Ovary (tissue), 9 donors: ENCODE measurements around the gene ASB13. TPM values are rescaled to one million over a fixed set of nuclear protein-coding genes. Genes with fewer than 3 reads are reported as not detected.
A peak's percentile ranks its signal among the peaks of the same experiment; 100 is the strongest.

ENCODE experiments used
- DNase-seq, 5 donors: peaks; one replicate each; pipeline ENCODE4 v3.0.0-alpha.2; 2019 to 2020
- H3K27ac ChIP-seq, 2 donors: fragments of 200-600 bp; one replicate each; pipeline versions ENCODE4 v1.5.1 to v1.8.0; 2019 to 2022
- H3K27me3 ChIP-seq: fragments of 200-600 bp; one replicate; pipeline ENCODE4 v1.8.0; 2022
- H3K36me3 ChIP-seq: fragments of 200-600 bp; sonication (generic); one replicate; pipeline ENCODE4 v1.5.1; 2019
- H3K4me1 ChIP-seq: one replicate; pipeline ENCODE4 v1.8.1; 2013; ENCODE audit warnings: mild to moderate bottlenecking, moderate library complexity; ENCODE audit not compliant: insufficient read depth
- H3K4me3 ChIP-seq: fragments of 200-600 bp; sonication (generic); one replicate; pipeline ENCODE4 v1.5.1; 2017
- H3K9me3 ChIP-seq, 2 donors: fragments of 200-600 bp in 1 of 2; sonication (generic) in 1 of 2; one replicate each; pipeline versions ENCODE4 v1.5.1 to v1.8.1; 2013 to 2019; ENCODE audit warnings: mild to moderate bottlenecking in 1 of 2, moderate library complexity in 1 of 2
- EP300 ChIP-seq: sonication (generic); formaldehyde crosslinking; IDR thresholded peaks from one replicate; pipeline ENCODE4 v1.6.1; 2017; ENCODE audit warnings: antibody characterized with exemption
- POLR2A ChIP-seq: fragments of 450-650 bp; IDR thresholded peaks from one replicate; pipeline ENCODE4 v1.6.1; 2017; ENCODE audit warnings: antibody characterized with exemption, mild to moderate bottlenecking, moderate library complexity
- WGBS, 3 donors: extraction: QIAGEN DNeasy Blood & Tissue Kit in 1 of 3; methylation state at CpG; one replicate each; pipeline versions ENCODE4 v1.1.5 to v1.1.7; 2013 to 2017; 5-methylcytosine and 5-hydroxymethylcytosine counted together
- intact Hi-C, 4 donors: fragments of 100-400 bp; cut with DNase I; formaldehyde crosslinking; loops; one replicate each; pipeline versions ENCODE4 v1.11.0 to v1.15.1; 2022 to 2023
- polyA plus RNA-seq, 2 donors: library from polyadenylated mRNA; stranded (reverse); fragments of 200-250 nt in 1 of 2; fragments of 350-450 nt in 1 of 2; fragmentation: Illumina TruSeq in 1 of 2; extraction: RNeasy Lipid Tissue Mini Kit (QIAGEN cat#74804) in 1 of 2; gene quantifications; one replicate each; pipeline ENCODE4 v1.2.3, GENCODE V29; 2013 to 2014
- small RNA-seq: library from RNA; depleted of rRNA; stranded (forward); fragments of <200 nt; gene quantifications from one replicate; pipeline ENCODE3, GENCODE V24; 2016
- total RNA-seq, 7 donors: library from RNA; depleted of rRNA in 2 of 7; stranded (reverse); fragments of >200 nt in 2 of 7; fragmentation: NEBNext Ultra II Directional in 3 of 7; extraction: Animal tissue kit (Norgen Biotek cat#: 25700) in 3 of 7; gene quantifications; one replicate each; pipeline versions ENCODE4 v1.1.0 to v1.2.4, GENCODE V29; 2016 to 2023
- TF ChIP-seq, protein P1 (sequence below), 3 donors: fragments of 450-650 bp in 2 of 3; fragments of 200-600 bp in 1 of 3; IDR thresholded peaks; one replicate each; pipeline versions ENCODE4 v1.5.1 to v1.8.0; 2016 to 2022; ENCODE audit warnings: antibody characterized with exemption in 3 of 3, mild to moderate bottlenecking in 1 of 3
- donor health status: DM: no; HTN: no; CAD: no; lungs with moderate emphysema.
- donor health status: DM: no; HTN: no; CAD: no.
- donor health status: Bipolar disorder and iron deficiency.
- donor health status: DM: yes; HTN: yes; CAD: no.
- donor health status: DM: no; HTN: no; CAD: no.
- donor health status: DM: yes; HTN: yes; CAD: no.

ASB13 gene
- total and polyA plus RNA-seq, 9 donors, result 15.0 to 45.6 (median 23.2) TPM

DNA sequence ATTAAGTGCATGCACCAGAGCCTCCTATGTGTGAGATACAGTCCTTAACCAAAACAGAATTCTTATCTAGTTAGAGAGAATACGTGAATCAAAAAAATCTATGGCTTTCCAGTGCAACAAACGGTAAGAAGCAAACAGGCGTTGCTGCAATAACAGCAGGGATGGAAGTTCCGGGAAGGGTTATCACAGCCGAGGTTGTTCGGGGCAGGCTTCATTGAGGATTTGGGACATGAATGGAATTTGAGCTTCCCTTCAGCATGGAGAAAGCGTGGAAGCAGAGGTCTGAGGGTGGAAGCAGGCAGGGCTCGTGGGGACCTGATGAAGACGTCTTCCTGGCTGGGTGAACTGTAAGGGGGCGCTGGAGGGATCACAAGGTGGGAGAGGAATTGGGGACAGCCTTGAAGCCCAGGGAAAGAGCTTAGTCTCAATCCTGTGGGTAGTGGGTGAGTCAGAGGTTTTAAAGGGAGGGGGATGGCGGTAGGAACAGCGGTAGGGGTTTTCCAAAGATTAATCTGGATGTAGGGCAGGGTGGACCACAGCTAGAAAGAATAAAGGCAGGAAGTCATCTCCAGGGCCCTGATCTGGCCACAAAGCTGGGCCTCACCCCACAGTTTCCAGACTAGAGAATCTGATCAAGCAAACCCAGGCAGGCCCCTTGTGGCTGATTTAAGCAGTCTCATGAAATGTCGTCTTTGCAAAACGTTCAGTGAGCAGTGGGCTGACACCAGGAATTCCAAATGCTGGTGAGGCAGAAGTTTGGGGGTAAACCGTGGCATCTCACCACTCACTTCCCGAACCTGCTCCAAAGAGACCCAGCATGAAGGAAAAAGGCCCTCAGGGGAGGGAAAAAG, 76.5 kb downstream of the ASB13 start:
- Histone ChIP-seq H3K27ac (no peak overlapping the region), H3K4me1 (no peaks in the 10 kb centered on the region), H3K9me3 (no peaks in the 10 kb centered on the region), H3K4me3 (no peak overlapping the region), H3K36me3 (no peaks in the 10 kb centered on the region), H3K27me3 (no peaks in the 10 kb centered on the region)
- peak in 1 of 5 donors; percentile 17 for DNase-seq
- TF ChIP-seq POLR2A (no peak), EP300 (no peak)
- TF ChIP-seq, protein P1, sequence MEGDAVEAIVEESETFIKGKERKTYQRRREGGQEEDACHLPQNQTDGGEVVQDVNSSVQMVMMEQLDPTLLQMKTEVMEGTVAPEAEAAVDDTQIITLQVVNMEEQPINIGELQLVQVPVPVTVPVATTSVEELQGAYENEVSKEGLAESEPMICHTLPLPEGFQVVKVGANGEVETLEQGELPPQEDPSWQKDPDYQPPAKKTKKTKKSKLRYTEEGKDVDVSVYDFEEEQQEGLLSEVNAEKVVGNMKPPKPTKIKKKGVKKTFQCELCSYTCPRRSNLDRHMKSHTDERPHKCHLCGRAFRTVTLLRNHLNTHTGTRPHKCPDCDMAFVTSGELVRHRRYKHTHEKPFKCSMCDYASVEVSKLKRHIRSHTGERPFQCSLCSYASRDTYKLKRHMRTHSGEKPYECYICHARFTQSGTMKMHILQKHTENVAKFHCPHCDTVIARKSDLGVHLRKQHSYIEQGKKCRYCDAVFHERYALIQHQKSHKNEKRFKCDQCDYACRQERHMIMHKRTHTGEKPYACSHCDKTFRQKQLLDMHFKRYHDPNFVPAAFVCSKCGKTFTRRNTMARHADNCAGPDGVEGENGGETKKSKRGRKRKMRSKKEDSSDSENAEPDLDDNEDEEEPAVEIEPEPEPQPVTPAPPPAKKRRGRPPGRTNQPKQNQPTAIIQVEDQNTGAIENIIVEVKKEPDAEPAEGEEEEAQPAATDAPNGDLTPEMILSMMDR (IDR thresholded peaks at IDR 0.05), result no peak
- intact Hi-C loops, result no loop called here
- 79 to 83% (median 81%) methylated on average over 16 of the region's 16 CpGs for WGBS, 3 donors

DNA sequence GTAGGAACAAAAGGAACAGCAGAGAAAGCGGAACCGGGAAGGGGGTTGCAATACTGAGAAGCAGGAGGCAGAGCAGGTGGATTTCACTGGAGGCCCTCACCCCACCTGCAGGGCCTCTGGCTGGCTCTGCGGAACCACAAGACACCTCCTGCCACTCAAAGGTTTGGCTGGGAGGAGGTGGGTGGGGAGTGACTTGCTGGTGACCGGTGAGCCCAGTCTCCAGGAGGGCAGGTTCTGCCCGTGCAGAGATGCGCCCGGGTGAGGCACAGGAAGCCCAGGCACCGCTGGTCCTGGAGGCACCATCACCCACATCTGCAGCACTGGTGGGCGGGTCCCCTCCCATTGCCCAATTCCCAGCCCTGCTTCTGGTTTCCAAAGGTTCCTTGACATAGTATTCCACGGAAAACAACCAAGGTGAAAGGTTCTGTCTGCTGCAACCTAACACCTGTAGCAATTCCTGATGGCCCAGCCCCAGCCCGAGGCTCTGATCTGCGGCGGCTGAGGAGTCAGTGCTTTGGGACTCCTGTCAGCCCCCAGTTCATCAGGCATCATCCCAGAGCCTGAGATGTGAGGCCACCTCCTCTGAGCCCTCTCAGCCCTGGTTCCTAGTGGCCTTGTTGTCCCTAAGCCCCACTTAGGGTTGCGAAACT, 77.3 kb downstream of the ASB13 start:
- no peak for DNase-seq
- TF ChIP-seq EP300 (no peak), POLR2A (no peak)
- TF ChIP-seq, protein P1 (IDR thresholded peaks at IDR 0.05), result no peak
- H3K36me3 ChIP-seq, result no peaks in the 10 kb centered on the region
- WGBS, 3 donors, result 85 to 92% (median 91%) methylated on average over 14 of the region's 14 CpGs
- intact Hi-C loops, result no loop called here
- H3K4me3 ChIP-seq, result no peak overlapping the region
- H3K27ac ChIP-seq, result no peak overlapping the region
- no peaks in the 10 kb centered on the region for H3K9me3 ChIP-seq
- H3K4me1 ChIP-seq, result no peaks in the 10 kb centered on the region
- no peaks in the 10 kb centered on the region for H3K27me3 ChIP-seq

Small RNAs within 50 kb of the gene (small RNA-seq; reads per million reads assigned to genes)
- gene AL365356.2 (not detected), gene RN7SL445P (not detected)

Other genes with a start within 250 kb of the ASB13 start
- gene CALML5, start 167.0 kb downstream of the ASB13 start, total RNA-seq, result 1 to 10 TPM in 1 of 7 donors, not detected in 6; 1.7 TPM
- gene CALML5, start 167.0 kb downstream of the ASB13 start, polyA plus RNA-seq, result not detected
- gene CALML3, start 141.6 kb downstream of the ASB13 start, total RNA-seq, result 1 to 10 TPM in 1 of 7 donors, not detected in 6; 1.5 TPM
- under 1 TPM in 1 of 2 donors, not detected in 1; 0.02 TPM for gene CALML3, start 141.6 kb downstream of the ASB13 start, polyA plus RNA-seq
- 10 to 100 TPM; 60.8 to 91.2 (median 70.0) TPM for gene TASOR2, start 18.2 kb upstream of the ASB13 start, total RNA-seq
- gene TASOR2, start 18.2 kb upstream of the ASB13 start, polyA plus RNA-seq, result 10 to 100 TPM in 1 of 2 donors, 1 to 10 TPM in 1; 9.3 to 23.7 TPM
- gene GDI2, start 146.8 kb upstream of the ASB13 start, total RNA-seq, result 100 to 1,000 TPM; 148 to 198 (median 177) TPM
- 100 to 1,000 TPM; 111 to 269 TPM for gene GDI2, start 146.8 kb upstream of the ASB13 start, polyA plus RNA-seq
- 10 to 100 TPM in 4 of 7 donors, 1 to 10 TPM in 3; 8.6 to 15.3 (median 10.0) TPM for gene ANKRD16, start 223.3 kb upstream of the ASB13 start, total RNA-seq
- gene ANKRD16, start 223.3 kb upstream of the ASB13 start, polyA plus RNA-seq, result 1 to 10 TPM; 6.6 to 7.8 TPM
- gene FBH1, start 223.6 kb upstream of the ASB13 start, total RNA-seq, result 10 to 100 TPM; 54.6 to 80.3 (median 78.3) TPM
- 10 to 100 TPM; 46.4 to 64.1 TPM for gene FBH1, start 223.6 kb upstream of the ASB13 start, polyA plus RNA-seq